ENCODE measurements around the gene FOXF2. TPM values are rescaled to one million over a fixed set of nuclear protein-coding genes. Genes with fewer than 3 reads are reported as not detected.

The FOXF2 gene
- 5.2 TPM for total RNA-seq

- Histone ChIP-seq H3K4me3 (peak within 1 kb of the TSS; percentile 35 to 68), H3K36me3 (no peaks in the 10 kb centered on the region), H3K27ac (no peak within 1 kb of the TSS), H3K4me1 (peaks cover 9 to 15% of the 10 kb centered on the region in 2 donors), H3K27me3 (peaks cover 10% of the 10 kb centered on the region), H3K9me3 (no peaks in the 10 kb centered on the region)
- TF ChIP-seq, protein P1, sequence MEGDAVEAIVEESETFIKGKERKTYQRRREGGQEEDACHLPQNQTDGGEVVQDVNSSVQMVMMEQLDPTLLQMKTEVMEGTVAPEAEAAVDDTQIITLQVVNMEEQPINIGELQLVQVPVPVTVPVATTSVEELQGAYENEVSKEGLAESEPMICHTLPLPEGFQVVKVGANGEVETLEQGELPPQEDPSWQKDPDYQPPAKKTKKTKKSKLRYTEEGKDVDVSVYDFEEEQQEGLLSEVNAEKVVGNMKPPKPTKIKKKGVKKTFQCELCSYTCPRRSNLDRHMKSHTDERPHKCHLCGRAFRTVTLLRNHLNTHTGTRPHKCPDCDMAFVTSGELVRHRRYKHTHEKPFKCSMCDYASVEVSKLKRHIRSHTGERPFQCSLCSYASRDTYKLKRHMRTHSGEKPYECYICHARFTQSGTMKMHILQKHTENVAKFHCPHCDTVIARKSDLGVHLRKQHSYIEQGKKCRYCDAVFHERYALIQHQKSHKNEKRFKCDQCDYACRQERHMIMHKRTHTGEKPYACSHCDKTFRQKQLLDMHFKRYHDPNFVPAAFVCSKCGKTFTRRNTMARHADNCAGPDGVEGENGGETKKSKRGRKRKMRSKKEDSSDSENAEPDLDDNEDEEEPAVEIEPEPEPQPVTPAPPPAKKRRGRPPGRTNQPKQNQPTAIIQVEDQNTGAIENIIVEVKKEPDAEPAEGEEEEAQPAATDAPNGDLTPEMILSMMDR (IDR thresholded peaks at IDR 0.05): no peak
- intact Hi-C loops (cut with DNase I): no loop called here
- peak in 1 of 2 donors; percentile 38 for DNase-seq (ENCODE audit: low spot score in 2 of 2)
Measured at GRCh38 chr6:1389369-1390132, at the start of gene FOXF2. TSS of gene FOXF2 (plus strand) at chr6:1389576. CDS start at chr6:1389948, 372 bp downstream.

DNA sequence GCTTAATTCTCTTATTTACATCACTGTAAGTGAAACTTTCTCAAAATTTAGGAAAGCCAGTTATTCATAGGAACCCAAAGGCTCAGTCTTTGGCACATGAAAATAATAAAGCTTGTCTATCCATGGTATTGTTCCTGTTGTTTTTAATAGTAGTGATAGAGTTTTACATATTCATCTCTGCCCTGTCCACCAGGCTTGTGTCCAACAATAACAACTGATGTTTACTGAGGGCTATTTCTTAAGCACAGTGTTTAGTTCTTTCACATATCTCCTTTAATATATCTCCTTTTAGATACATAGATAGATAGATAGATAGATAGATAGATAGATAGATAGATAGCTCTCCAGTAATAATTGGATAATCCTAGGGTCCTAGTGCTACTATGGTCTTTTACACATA lies 43.3 kb upstream of the FOXF2 start:
- Histone ChIP-seq H3K4me1 (no peaks in the 10 kb centered on the region), H3K9me3 (peaks cover 0 to 4% of the 10 kb centered on the region in 2 donors), H3K36me3 (no peaks in the 10 kb centered on the region), H3K27ac (no peak overlapping the region), H3K4me3 (no peak overlapping the region), H3K27me3 (no peaks in the 10 kb centered on the region)
- intact Hi-C loops (cut with DNase I): no loop called here
- TF ChIP-seq, protein P1 (IDR thresholded peaks at IDR 0.05): no peak
- DNase-seq (ENCODE audit: low spot score in 2 of 2): no peak

- peaks cover 0 to 4% of the 10 kb centered on the region in 2 donors for H3K9me3 ChIP-seq
- H3K4me3 ChIP-seq: no peak overlapping the region
- DNase-seq (ENCODE audit: low spot score in 2 of 2): no peak
- no peak overlapping the region for H3K27ac ChIP-seq
- no peaks in the 10 kb centered on the region for H3K27me3 ChIP-seq
- H3K36me3 ChIP-seq: no peaks in the 10 kb centered on the region
- TF ChIP-seq, protein P1 (IDR thresholded peaks at IDR 0.05): no peak
- intact Hi-C loops (cut with DNase I): no loop called here
- no peaks in the 10 kb centered on the region for H3K4me1 ChIP-seq
Measured at GRCh38 chr6:1346558-1347091, 42.8 kb upstream of the FOXF2 start.

- intact Hi-C loops (cut with DNase I): no loop called here
- Histone ChIP-seq H3K9me3 (peaks cover 0 to 4% of the 10 kb centered on the region in 2 donors), H3K4me3 (no peak overlapping the region), H3K4me1 (no peaks in the 10 kb centered on the region), H3K36me3 (no peaks in the 10 kb centered on the region), H3K27ac (no peak overlapping the region), H3K27me3 (no peaks in the 10 kb centered on the region)
- DNase-seq (ENCODE audit: low spot score in 2 of 2): no peak
- TF ChIP-seq, protein P1 (IDR thresholded peaks at IDR 0.05): no peak
Measured at GRCh38 chr6:1347161-1347560, 42.2 kb upstream of the FOXF2 start.

GRCh38 chr6:1348675-1349074 lies 40.7 kb upstream of the FOXF2 start:
- Histone ChIP-seq H3K9me3 (peaks cover 0 to 10% of the 10 kb centered on the region in 2 donors), H3K27ac (no peak overlapping the region), H3K4me3 (no peak overlapping the region), H3K27me3 (no peaks in the 10 kb centered on the region), H3K36me3 (no peaks in the 10 kb centered on the region), H3K4me1 (no peaks in the 10 kb centered on the region)
- TF ChIP-seq, protein P1 (IDR thresholded peaks at IDR 0.05): no peak
- DNase-seq (ENCODE audit: low spot score in 2 of 2): no peak
- intact Hi-C loops (cut with DNase I): no loop called here

All from ascending aorta (tissue), 2 donors.